HG02588 (cell line): ENCODE data around the gene ATP1A2.
"Not testable (repeated sequence)": the region's sequence is repeated elsewhere in the genome, so short reads cannot be mapped to it uniquely, and the experiment has no call there.

ENCODE experiments used
- ATAC-seq: cut with Tn5 transposase; IDR thresholded peaks from one replicate; pipeline ENCODE4 v1.9.1; 2021; ENCODE audit warnings: mild to moderate bottlenecking, moderate library complexity; ENCODE audit not compliant: unreplicated experiment

The ATP1A2 gene

DNA sequence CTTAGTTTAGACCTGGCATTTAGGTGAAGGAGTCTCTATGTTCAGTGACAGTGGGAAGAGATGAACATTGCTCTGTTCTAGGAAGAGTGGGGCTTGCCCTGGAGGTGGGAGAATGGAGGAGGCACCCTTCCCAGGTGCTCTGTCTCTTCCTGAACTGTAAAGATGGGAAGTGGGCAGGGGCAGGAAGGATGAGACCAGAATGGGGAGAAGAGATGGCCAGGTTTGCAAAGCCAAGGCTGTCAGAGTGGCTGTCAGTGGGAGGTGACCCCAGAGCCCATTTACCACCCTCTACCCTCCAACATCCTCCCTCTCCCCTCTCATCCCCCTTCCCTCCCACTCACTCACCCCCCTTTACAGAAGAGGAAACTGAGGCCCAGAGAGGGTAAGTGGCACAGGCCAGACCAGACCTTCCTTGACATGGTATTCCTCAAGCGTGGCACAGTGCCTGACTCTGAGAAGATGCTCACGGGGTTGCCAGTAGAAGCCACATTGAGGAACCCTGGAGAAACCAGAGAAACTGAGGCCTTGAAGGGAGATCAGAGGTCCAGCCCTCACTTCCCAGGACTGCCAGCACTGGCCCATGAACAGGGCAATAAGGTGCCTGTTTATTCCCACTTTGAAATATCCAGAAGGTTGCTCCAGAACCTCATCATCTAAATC, 15.7 kb upstream of the ATP1A2 start:
- no peak for ATAC-seq

DNA sequence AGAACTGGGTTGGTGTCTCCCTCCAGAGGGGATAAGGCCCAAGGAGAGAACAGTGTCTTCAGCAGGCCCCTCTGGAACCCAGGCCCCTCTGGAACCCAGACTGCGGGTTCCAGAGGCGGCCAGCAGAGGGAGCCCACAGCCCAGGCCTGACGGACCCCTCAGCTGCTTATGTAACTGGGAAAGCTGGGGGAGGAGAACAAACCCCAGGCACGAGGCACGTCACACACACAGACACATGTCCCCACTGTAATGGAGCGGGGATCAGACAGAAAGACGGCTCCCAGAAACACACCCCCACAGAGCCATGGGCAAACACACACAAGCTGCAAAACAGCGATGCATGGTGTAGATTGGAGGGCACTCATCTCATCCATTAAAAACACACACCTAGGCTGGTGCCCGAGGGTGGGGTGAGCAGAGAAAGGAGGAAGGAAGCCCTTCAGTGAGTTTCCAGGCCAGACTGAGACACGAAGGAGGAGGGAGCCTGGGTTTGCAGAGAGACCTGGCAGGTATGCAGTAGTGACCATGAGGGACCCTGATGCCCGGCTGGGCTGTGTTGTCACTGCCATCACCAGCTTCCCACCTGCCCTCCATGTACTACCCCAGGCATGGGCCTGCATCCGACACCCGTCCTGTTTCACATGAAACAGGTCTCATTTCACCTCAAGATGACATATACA, 14.4 kb upstream of the ATP1A2 start:
- ATAC-seq, result no peak

DNA sequence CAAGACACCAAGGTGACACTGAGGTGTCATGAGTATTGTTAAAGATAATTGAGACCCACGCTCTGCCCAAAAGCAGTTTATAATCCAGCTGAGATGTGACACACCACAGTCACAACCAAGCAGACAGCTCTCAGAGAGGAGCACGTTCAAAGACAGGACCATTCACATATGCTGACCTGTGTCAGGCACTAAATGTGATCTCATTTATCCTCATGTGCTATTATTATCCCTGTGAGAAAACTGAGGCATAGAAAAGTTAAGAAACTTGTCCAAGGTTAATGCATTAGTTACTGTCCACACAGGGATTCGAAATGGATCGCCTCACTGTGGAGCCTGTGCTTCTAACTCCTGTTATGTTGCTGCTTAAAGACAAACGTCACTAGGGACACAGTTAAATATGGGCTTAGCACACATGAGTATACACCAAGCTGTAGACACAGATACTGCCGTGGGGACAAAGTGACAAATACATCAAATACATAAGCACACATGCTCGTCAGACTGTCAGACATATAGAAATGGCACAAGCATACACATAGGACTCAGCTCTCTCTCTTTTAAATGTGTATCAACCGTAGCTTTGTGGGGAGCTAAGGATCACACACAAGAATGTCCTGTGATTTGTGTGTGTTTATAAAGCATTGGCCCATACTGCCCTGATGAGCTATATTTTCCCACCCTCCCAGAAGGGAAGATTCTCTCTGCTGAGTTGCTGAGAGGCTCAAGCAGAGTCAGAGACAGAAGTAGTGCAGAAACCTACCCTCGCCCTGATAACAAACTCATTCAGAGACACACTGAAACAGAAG, 13.6 kb upstream of the ATP1A2 start:
- ATAC-seq, result no peak

DNA sequence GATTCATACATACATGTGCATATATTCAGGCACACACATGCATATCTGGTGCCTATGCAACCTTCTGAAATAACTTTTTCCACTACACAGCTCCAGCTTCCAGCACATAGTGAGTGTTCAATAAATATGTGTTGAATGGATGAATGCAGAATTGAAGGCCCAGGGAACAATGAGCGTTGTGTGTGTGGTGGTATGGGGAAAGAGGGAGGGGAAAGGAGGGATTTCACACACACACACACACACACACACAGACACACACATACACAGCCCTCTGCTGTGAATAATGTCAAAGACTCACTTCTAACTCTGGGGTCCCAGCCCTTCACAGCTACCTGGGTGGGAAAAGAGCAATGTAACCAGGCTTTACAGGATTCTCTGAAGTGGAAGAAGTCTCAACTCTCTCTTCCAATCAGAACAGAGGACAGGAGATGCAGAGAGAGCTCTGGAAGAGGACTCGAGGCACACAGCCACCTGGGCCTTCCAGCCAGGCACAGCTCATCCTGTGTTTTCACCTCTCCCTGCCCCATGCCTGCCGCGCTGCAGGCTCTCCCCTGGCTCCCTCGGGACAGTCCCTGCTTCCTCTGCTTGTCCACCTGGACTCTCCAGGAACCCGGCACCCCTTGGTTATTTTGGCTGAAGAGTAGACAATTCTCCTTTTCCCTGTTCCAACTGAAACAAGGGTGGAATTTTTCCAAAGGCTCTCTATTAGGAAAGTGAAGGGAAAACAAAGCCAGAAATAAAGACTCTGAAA, 11.7 kb upstream of the ATP1A2 start:
- ATAC-seq, result no peak

DNA sequence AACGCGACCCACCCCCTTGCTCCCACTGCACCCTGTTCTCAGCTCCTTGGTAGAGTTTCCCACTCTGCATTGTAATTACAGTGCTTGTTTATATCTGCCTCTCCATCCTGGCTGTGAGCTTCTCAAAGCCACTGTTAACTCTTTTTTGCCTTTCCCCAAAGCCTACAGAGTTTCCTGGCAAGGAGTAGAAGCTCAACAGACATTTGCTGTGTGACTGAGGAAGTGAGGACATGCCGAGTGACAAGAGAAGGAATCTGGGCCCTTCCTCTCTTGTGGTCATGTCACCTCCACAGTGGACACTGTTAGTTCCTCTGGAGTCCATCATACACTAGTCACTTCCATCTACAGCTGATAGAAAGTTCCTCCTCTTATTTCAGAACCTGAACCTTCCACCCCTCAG, 11.1 kb upstream of the ATP1A2 start:
- no peak for ATAC-seq

GRCh38 chr1:160105155-160105554, 10.4 kb upstream of the ATP1A2 start:
- ATAC-seq, result no peak

DNA sequence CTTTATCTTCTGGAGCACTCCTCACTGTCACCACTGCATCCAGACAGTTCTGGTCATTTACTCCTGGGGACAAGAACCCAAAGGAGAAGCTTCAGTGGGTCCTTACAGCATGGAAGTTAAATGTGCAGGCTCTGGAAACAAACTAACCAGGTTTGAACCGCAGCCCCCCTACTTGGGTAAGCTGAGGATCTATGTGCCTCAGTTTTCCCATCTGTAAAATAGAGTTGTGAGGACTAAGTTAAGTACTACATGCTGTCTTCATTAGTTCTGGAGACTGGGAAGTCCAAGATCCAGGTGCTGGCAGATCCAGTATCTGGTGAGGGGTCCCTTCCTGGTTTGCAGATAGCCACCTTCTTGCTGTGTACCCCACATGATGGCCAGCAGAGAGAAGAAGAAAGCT, 8.0 kb upstream of the ATP1A2 start:
- no peak for ATAC-seq

GRCh38 chr1:160108888-160109662, 6.5 kb upstream of the ATP1A2 start:
- ATAC-seq, result no peak

GRCh38 chr1:160109686-160110085, 5.9 kb upstream of the ATP1A2 start:
- ATAC-seq, result no peak

DNA sequence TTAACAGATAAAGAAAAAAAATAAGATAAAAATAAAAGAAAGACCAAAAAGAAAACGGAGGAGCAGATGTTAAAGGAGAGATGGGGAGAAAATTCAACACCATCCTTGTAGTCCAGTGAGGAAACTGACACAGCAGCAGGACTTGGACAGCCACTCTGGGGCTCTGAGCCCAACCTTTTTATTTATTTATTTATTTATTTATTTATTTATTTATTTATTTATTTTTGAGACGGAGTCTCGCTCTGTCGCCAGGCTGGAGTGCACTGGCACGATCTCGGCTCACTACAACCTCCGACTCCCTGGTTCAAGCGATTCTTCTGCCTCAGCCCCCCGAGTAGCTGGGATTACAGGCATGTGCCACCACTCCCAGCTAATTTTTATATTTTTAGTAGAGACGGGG, 4.1 kb upstream of the ATP1A2 start:
- ATAC-seq, result not testable (repeated sequence)

GRCh38 chr1:160112357-160112756, 3.2 kb upstream of the ATP1A2 start:
- no peak for ATAC-seq

- ATAC-seq, result no peak
Measured at GRCh38 chr1:160113407-160113806, 2.2 kb upstream of the ATP1A2 start.

DNA sequence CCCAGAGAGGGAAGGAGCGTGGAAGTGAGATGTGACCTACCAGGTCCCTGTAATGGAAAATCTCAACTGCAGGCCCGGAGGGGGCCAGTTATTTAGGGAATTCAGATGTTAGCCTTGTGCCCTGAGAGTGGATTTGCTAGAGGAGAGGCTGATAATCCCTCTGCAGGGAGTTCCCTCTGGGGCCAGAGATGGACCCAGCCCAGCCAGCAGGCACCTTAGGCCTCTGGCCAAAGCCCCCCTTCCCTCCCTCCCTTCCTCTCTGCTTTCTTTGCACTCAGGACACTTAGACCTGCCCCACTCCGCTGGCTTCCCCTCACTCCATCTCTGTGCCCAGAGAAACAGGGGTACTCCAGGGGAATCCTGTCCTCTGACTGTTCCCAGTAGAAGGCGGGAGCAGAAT, 1.5 kb upstream of the ATP1A2 start:
- no peak for ATAC-seq

DNA sequence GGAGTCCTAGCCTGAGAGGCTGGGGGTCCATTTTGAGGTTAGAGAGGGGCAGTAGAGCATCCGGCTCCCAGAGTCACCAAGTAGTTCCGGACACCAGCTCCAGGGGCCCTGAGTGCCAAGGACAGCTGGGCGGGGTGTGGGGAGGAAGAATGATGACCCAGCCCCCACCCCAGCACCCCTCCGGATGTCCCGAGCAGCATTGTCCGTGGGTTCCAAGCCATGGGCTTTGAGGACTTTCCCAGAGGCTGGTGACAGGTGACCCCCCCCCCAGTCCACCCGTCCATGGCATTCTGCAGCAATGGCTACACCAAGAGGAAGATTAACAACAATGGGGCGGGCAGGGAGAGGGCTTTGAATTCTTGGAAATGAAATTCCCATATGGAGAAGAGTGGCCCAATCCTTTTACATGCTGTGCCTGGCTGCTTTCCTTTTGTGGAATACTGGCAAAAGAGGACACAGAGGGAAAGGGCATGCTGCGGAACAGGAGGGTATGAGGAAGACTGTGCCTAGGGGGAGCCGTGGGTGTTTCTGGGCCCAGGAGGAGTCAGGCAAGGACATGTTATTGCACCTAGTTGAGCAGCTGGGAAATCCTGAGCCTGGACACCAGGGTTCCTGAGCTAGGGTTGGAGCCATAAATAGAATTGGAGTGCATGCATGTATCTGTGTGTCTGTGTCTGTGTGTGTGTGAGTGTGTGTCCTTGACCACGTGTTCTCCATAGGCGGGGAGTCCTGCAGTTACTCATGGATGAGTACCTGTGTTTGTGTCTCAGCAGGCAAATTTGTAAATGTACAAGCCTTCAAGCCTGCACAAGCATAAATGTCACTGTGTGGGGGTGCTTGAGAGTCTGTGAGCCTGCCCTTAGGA, 956 bp downstream of the ATP1A2 start:
- ATAC-seq, result no peak

DNA sequence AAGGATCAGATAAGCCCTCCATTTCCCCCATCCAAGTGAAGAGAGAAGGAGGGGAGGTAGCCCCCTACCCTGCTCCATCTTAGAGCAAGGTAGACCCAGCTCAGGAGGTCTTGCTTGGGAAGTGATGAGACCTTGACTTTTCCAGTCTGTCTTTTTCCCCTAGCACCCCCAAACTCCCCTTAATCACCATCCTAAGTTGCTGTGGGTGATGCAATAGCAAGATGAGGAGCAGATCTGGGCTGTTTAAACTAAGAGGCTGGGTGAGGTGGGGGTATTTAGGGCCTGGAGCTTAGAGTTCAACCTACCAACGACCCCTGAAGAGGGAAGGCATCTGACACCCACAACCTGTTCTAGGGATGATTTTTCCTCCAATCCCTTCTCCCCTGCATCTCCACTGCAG, 1.7 kb downstream of the ATP1A2 start:
- no peak for ATAC-seq

DNA sequence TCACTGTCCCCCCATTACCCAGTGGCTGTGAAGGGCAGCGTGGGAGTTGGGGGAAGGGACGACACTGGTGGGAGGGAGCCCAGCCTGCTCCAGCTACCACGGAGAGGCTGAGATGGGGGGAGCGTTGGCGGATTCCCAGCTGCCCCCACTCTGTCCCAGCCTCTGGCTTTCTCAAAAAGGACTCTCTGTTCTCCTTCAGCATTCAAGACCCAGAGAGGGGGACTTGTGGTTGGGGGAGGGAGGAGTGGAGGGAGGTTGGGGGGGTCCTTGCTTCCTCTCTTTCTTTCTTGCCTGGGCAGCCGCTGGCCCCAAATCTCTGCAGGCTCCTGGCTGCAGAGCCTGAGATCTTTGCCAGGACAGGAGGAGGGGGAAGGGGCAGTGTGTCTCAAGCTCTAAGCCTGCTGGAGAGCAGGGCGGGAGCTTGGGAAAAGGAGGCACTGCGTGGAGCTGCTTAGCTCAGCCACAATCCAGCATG, 2.2 kb downstream of the ATP1A2 start:
- no peak for ATAC-seq

DNA sequence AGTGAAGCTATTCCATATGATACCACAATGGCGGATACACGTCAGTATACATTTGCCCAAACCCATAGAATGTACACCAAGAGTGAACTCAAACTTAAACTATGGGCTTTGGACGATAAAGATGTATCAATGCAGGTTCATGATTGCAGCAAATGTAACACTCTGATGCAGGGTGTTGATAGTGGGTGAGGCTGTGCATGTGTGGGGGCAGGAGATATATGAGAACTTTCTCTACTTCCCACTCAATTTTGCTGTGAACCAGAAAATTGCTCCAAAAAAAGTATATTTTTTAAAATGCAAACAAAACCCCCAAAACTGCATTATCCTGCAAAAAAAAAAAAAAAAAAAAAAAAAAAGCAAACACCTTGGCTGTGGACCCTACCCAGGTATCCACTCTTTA, 3.4 kb downstream of the ATP1A2 start:
- ATAC-seq, result no peak

DNA sequence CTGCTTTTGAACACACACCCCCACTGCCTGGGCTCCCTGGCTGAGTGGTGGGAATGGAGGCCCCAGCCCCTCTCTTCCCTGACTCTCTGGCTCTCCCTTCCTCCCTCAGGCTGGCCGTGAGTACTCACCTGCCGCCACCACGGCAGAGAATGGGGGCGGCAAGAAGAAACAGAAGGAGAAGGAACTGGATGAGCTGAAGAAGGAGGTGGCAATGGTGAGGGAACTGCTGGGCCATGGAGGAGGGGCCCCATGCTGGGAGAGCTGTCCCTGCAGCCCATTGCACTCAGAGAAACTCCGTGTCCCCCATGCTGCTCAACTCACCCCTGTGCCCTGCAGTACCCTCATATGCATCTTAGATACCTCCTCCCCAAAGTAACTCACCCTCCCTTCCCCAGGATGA, 5.2 kb downstream of the ATP1A2 start:
- ATAC-seq, result no peak

- no peak for ATAC-seq
Measured at GRCh38 chr1:160121388-160121787, 5.8 kb downstream of the ATP1A2 start.
